HG03378 (cell line): ENCODE measurements around the gene THOP1.

Source experiments
- ATAC-seq: cut with Tn5 transposase; IDR thresholded peaks from one replicate; pipeline ENCODE4 v1.9.1; 2021; ENCODE audit warnings: mild to moderate bottlenecking, moderate library complexity; ENCODE audit not compliant: unreplicated experiment

THOP1 gene

GRCh38 chr19:2761876-2762782 is 23.2 kb upstream of the THOP1 start:
- ATAC-seq = no peak

- ATAC-seq = no peak
Measured at GRCh38 chr19:2762783-2763496, 22.4 kb upstream of the THOP1 start.

- no peak for ATAC-seq
Measured at GRCh38 chr19:2763687-2764086, 21.6 kb upstream of the THOP1 start.

DNA sequence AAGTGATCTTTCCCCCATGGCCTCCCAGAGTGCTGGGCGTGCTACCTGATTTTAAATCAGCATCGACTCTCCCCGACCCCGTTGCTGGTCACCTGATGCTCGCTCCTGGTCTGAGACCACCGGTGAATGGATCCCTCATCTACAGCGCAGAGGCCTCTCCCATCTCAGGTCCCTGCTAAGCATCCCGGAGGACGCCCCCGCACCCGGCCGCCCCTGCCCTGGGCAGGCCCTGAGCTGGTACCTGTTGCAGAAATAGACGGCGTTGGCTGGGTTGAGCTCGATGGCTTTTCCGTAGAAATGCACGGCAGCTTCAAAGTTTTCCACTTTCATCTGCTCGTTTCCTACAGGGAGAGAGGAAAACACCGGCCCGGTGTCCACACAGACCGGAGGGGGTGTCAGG is 20.4 kb upstream of the THOP1 start:
- no peak for ATAC-seq

GRCh38 chr19:2765376-2765775 is 19.9 kb upstream of the THOP1 start:
- ATAC-seq = no peak

- ATAC-seq = no peak
Measured at GRCh38 chr19:2766594-2767372, 18.5 kb upstream of the THOP1 start.

GRCh38 chr19:2767688-2768087 is 17.6 kb upstream of the THOP1 start:
- no peak for ATAC-seq

DNA sequence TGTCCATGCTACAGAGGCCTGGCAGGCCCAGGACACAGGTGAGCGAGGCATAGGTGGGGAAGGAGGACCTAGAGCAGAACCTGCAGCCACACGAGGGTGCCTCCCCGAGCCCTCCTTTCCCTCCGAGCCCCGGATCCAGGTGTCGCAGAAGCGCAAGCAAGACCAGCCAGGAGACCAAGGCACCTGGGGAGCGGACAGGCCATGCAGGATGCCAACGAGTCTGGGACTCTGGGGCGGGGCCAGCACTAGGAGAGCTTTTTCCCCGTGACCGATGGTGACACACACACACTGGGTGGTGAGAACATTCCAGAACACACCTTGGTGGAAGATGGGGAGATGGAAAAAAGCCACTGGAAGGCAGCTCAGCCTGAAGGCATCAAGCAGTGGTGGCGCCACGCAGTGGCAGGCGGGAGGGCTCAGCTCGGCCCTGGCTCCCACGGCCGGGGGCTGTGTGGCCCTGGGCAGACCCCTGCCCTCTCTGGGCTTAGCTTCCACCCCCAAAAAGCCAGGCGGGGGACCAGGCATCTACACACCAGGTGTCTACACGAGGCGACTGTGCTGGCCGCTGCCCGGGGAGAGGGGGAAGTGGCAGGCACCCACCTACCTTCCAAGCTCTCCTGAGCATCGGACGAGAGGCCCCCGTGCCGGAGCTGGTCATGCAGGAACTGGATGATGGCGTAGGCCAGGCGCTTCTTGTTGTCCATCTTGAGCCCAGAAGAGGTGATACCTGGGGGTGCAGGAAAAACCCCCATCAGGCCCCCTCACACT is 16.8 kb upstream of the THOP1 start:
- ATAC-seq = no peak

GRCh38 chr19:2769218-2769617 is 16.1 kb upstream of the THOP1 start:
- ATAC-seq = no peak

GRCh38 chr19:2770055-2771013 is 15.0 kb upstream of the THOP1 start:
- ATAC-seq = no peak

DNA sequence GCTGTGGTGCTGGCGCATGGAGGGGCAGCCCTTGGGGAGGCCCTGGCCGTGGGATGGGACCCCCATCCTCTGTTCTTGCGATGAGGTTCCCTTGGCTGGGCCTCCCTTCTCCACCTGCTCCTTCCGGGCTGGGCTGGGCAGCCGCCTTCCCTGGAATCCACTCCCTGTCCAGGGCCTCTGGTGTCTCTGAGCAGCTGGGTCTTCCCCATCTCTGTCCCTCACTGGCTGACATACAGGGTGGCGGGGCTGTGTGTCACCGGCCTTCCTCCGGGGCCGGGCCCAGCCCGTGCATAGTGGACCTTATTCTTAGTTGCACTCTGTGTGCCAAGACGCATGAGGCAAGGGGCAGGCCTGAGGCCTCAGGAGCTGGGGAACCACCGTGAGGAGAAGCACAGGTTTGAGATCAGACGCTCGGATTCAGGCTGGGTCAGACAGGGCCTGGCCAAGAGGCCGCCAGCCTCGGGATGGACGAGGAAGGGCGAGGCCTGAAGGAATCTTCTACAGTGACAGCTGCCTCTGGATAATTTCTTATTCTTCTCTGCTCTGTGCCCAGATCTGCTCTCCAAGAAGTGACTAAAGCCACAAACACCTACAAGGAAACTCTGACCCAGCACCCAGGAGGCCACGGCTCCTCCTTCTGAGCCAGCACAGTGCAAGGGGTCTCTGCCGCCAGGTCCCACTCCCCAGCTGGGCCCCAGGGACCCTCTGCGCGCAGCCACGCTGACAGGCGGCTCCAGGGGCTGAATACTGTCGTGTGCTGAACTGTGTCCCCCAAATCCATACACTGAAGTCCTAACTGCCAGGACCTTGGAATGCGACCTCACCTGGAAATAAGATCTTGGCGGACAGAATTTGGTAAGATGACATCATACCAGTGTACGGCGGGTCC is 13.3 kb upstream of the THOP1 start:
- ATAC-seq = no peak

DNA sequence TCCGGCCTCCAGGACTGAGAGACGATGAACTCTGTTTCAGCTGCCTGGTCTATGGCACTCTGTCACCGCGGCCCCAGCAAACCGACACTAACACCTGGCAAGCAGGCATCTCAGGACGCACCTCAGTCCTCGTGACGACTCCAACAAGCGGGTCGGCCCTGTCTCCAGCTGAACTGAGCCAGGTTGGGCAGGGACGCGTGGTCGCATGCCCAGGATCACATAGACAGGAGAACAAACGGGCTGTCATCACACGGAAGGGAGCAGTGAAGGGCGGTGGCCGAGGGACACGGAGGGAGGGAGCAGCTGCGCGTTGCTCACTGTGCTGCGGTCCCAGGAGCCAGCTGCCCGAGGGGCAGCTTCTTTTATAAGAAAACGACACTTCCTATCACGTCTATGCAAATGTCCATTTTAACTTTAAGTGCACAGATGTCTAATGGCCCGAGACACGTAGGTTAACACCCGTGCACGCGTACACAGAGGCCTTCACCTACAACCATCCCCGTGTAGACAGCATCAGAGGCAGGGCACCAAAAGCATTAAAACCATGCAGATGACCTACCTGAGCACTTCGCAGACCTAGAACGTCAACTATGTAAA is 11.1 kb upstream of the THOP1 start:
- no peak for ATAC-seq

DNA sequence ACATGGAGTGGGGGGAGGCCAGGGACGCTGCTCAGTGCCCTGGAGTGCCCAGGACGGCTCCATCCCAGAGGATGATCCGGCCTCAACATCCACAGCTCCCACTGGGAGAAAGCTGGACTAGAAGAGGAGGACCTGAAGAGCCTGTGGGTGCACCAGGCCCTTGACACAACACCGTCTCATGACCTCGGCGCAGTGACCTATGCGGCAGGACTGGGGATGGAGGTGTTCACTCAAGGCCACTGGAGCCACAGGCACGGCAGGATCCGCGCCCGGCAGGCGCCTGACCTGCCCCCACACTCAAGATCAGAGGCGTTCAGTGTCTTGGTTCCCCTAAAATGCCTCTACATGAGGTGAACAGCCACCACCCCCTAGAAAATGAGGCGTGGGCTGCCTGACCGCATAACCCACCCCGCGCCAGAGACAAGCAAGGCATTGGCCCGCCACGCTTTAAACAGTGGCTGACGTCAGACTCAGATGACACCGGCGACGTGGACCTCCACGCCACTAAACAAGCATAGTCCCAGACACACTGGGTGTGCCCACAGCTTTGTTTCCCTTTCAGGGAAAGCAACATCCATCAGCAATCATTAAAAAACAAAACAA is 10.2 kb upstream of the THOP1 start:
- ATAC-seq = no peak

- no peak for ATAC-seq
Measured at GRCh38 chr19:2775556-2776430, 9.5 kb upstream of the THOP1 start.

GRCh38 chr19:2777952-2778683 is 7.2 kb upstream of the THOP1 start:
- ATAC-seq = no peak

GRCh38 chr19:2779121-2779740 is 6.1 kb upstream of the THOP1 start:
- no peak for ATAC-seq
